Right lobe of liver (tissue), 4 donors: Measurements from ENCODE around the gene PPRC1.

Experiments
- CTCF ChIP-seq, 4 donors: fragments of 200-600 bp in 3 of 4; fragments of 450-650 bp in 1 of 4; IDR thresholded peaks; one replicate each; pipeline versions ENCODE4 v1.5.1 to v1.8.0; 2016 to 2022; ENCODE audit warnings: antibody characterized with exemption in 4 of 4, mild to moderate bottlenecking in 2 of 4
- POLR2A ChIP-seq: fragments of 450-650 bp; IDR thresholded peaks from one replicate; pipeline ENCODE4 v1.6.1; 2017; ENCODE audit warnings: antibody characterized with exemption, mild to moderate bottlenecking
- donor health status: DM: no; HTN: no; CAD: no.
- donor health status: DM: no; HTN: no; CAD: no.
- donor health status: DM: no; HTN: yes; CAD: no.

- TF ChIP-seq CTCF (IDR thresholded peaks at IDR 0.05), result no peak
- TF ChIP-seq POLR2A, result no peak
Measured at GRCh38 chr10:102132193-102132562, 662 bp upstream of the PPRC1 start.
